Thoracic aorta (tissue), 2 donors: ENCODE measurements around the gene NOXRED1. TPM values are rescaled to one million over a fixed set of nuclear protein-coding genes. Genes with fewer than 3 reads are reported as not detected.

Experiments used
- ATAC-seq: fragments of 150-250 bp; one replicate; pipeline ENCODE4 v1.8.0; 2017; ENCODE audit warnings: low read depth; ENCODE audit not compliant: insufficient number of reproducible peaks, low FRiP score
- DNase-seq: peaks from one replicate; pipeline ENCODE4 v3.0.0-alpha.2; 2020; ENCODE audit warnings: low spot score
- H3K27ac ChIP-seq, 2 donors: fragments of 200-600 bp; sonication (generic); 1 replicate in 1 of 2; 2 replicates in 1 of 2; pipeline ENCODE4 v1.5.1; 2016; ENCODE audit warnings: mild to moderate bottlenecking in 2 of 2, moderate library complexity in 2 of 2
- H3K27me3 ChIP-seq: fragments of 200-600 bp; sonication (generic); replicated peaks from 2 replicates; pipeline ENCODE4 v1.6.0; 2016; ENCODE audit warnings: mild to moderate bottlenecking; ENCODE audit not compliant: insufficient read depth
- H3K36me3 ChIP-seq: fragments of 200-600 bp; sonication (generic); one replicate; pipeline ENCODE4 v1.5.1; 2016
- H3K4me1 ChIP-seq, 2 donors: fragments of 200-600 bp; sonication (generic); 1 replicate in 1 of 2; 2 replicates in 1 of 2; pipeline versions ENCODE4 v1.5.1 to v1.6.0; 2016; ENCODE audit warnings: low read depth in 2 of 2, mild to moderate bottlenecking in 1 of 2; ENCODE audit not compliant: control insufficient read depth in 1 of 2
- H3K4me3 ChIP-seq: fragments of 200-600 bp; sonication (generic); 2 replicates; pipeline ENCODE4 v1.5.1; 2016; ENCODE audit warnings: mild to moderate bottlenecking
- H3K9me3 ChIP-seq: fragments of 200-600 bp; sonication (generic); 2 replicates; pipeline ENCODE4 v1.5.1; 2016
- total RNA-seq, 2 donors: library from RNA; depleted of rRNA; stranded (reverse); fragments of >200 nt; gene quantifications; one replicate each; pipeline versions ENCODE4 v1.1.0 to v1.2.3, GENCODE V29; 2016
- TF ChIP-seq, protein P1 (sequence below): fragments of 200-600 bp; sonication (generic); IDR thresholded peaks from one replicate; pipeline ENCODE4 v1.5.1; 2019; ENCODE audit warnings: antibody characterized with exemption

NOXRED1 gene
- total RNA-seq, 2 donors from 2014 or later, result 0.92 TPM; not detected in 1

DNA sequence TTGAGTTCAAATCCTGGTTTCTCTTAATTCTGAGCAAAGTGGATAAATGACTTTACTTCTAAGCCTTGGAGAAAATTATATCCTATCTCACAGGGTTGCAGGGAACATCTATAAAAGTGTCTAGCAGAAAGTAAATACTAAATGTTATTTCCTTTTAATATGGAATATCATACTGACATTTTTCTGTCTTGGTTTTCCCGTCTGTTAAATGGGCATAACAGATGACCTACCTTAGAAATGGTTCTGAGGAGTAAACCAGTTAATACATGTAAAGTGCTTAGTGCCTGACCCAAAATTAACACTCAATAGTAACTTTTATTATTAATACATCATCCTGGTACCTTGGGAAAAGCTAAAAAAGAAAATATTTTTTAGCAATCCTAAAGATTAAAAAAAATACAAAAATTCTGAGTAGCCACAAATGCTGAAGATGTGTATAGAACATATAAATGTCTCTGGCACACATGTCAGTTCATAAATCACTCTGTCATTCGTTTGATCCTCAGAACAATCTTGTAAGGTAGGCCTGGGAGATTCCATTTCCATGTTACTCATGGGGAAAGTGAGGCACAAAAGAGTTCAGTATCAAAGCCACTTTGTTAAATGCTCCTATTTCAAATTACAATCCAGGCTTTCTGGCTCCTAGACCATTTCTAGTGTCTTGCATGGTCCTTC is 32.8 kb upstream of the NOXRED1 start:
- ATAC-seq, result no peak
- Histone ChIP-seq H3K27me3 (no peaks in the 10 kb centered on the region), H3K4me3 (peak overlapping the region; percentile 82), H3K9me3 (no peaks in the 10 kb centered on the region), H3K27ac (no peak overlapping the region), H3K36me3 (peaks cover 12% of the 10 kb centered on the region), H3K4me1 (peaks cover 7 to 30% of the 10 kb centered on the region in 2 donors)
- no peak for DNase-seq
- TF ChIP-seq, protein P1, sequence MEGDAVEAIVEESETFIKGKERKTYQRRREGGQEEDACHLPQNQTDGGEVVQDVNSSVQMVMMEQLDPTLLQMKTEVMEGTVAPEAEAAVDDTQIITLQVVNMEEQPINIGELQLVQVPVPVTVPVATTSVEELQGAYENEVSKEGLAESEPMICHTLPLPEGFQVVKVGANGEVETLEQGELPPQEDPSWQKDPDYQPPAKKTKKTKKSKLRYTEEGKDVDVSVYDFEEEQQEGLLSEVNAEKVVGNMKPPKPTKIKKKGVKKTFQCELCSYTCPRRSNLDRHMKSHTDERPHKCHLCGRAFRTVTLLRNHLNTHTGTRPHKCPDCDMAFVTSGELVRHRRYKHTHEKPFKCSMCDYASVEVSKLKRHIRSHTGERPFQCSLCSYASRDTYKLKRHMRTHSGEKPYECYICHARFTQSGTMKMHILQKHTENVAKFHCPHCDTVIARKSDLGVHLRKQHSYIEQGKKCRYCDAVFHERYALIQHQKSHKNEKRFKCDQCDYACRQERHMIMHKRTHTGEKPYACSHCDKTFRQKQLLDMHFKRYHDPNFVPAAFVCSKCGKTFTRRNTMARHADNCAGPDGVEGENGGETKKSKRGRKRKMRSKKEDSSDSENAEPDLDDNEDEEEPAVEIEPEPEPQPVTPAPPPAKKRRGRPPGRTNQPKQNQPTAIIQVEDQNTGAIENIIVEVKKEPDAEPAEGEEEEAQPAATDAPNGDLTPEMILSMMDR, result no peak

DNA sequence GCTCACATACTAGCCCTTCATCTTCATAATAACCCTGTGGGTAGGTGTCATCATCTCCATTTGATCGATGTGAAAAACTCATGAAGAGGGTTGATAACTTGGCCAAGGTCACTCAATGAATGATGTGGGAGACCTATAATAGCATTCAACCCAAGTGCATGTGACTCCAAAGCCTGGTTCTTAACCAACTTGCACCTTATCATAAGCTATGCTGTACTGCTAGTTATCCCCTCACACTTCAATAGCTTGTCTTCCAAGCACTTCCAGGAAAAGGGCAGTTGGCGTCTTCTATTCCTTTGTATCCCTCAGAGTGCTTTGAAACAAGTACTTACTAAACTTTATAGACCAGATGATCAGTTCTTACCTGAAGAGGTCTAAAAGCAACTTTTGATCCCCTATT is 18.9 kb upstream of the NOXRED1 start:
- Histone ChIP-seq H3K36me3 (peaks cover 42% of the 10 kb centered on the region), H3K4me3 (no peak overlapping the region), H3K27ac (no peak overlapping the region), H3K9me3 (no peaks in the 10 kb centered on the region), H3K27me3 (no peaks in the 10 kb centered on the region), H3K4me1 (no peaks in the 10 kb centered on the region)
- ATAC-seq (no peak), DNase-seq (no peak)
- TF ChIP-seq, protein P1, result no peak

DNA sequence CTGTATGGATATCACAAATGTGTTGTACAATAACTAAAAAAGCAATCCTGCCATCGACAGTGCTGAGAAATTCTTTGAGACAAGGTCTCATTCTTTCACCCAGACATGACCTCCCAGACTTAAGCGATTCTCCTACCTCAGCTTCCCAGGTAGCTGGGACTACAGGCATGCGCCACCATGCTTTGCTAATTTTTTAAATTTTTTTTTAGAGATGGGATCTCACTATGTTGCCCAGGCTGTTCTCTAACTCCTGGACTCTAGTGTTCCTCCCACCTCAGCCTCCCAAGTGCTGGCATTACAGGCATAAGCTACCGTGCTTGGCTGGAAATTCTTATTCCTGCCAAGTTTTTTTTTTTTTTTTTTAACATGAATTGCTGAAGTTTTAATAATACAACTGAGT is 16.5 kb upstream of the NOXRED1 start:
- DNase-seq (no peak), ATAC-seq (no peak)
- Histone ChIP-seq H3K4me3 (no peak overlapping the region), H3K27ac (no peak overlapping the region), H3K4me1 (no peaks in the 10 kb centered on the region), H3K27me3 (no peaks in the 10 kb centered on the region), H3K36me3 (peaks cover 52% of the 10 kb centered on the region), H3K9me3 (no peaks in the 10 kb centered on the region)
- TF ChIP-seq, protein P1, result no peak

DNA sequence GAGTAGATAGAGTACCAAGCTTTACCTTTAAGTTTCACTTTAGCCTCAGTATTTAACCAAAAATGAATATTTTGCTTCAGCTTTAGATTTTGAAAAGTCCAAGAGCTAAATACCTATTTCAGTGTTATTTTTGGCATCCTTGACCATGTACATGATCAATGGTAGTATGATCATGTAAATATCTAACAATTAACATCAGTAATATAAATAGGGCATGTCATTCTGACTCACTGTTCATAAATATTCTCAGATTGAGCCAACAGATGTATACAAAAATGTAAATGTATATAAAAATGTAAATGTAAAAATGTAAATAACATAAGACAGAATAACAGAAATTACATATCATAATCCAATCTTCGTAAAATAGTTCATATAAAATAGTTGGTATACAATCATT is 15.3 kb upstream of the NOXRED1 start:
- Histone ChIP-seq H3K9me3 (no peaks in the 10 kb centered on the region), H3K4me3 (no peak overlapping the region)
- DNase-seq, result no peak

DNA sequence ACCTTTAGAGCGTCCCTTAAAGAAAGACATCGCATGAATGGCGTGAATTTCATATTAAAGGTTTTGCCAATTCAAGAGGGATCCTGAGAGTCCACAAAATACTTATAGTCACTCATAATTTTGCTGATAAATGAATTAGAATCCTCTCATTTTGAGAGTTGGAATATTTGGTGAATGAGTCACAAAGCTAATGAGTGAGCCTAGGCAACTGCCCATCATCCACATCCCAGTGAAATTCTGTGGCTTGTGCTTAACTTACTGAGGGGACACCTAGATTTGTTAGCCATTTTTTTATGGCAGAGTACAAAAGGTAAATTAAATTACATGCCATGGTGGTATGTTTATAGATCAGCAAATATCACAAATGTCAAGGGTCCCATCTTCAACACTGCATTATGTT is 12.7 kb upstream of the NOXRED1 start:
- H3K27me3 ChIP-seq, result no peaks in the 10 kb centered on the region
- no peaks in the 10 kb centered on the region for H3K9me3 ChIP-seq
- no peak overlapping the region for H3K4me3 ChIP-seq
- TF ChIP-seq, protein P1, result no peak
- ATAC-seq, result no peak
- H3K4me1 ChIP-seq, result no peaks in the 10 kb centered on the region
- no peak for DNase-seq
- no peak overlapping the region for H3K27ac ChIP-seq
- peaks cover 33% of the 10 kb centered on the region for H3K36me3 ChIP-seq

More for the DNA sequence above, 15.3 kb upstream of the NOXRED1 start:
- Histone ChIP-seq H3K27me3 (no peaks in the 10 kb centered on the region), H3K27ac (no peak overlapping the region), H3K36me3 (peaks cover 49% of the 10 kb centered on the region), H3K4me1 (no peaks in the 10 kb centered on the region)
- TF ChIP-seq, protein P1, result no peak
- no peak for ATAC-seq
